Measurements from ENCODE around the gene KCNQ4. TPM values are rescaled to one million over a fixed set of nuclear protein-coding genes. Genes with fewer than 3 reads are reported as not detected.

KCNQ4 gene
- total and polyA plus RNA-seq, 2 of the 8 experiments (the other 6 are each of a cell fraction or from before 2014, with no cell fraction given) = 2.2 to 3.9 TPM

DNA sequence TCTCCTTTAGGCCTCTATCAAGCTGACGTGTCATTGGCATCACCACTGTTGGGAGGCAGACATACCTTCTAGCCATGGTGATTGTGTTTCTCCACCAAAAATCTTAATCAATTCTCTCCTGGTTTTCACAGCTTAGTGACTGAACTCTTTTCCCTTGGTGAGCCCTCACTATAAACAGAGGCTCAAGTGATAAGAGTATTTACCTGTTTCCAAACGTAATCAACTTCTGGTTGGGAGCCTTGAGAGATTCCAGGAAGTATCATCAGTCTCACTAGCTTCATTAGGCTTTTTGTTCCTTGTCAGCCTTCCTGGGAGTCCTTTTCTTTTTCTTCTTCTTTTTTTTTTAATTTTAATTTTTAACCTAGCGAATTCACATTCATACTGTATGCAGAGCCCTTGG, 33.8 kb upstream of the KCNQ4 start:
- CTCF ChIA-PET (ENCODE audit: partially characterized antibody) = no interaction called here

More for the DNA sequence above, 33.8 kb upstream of the KCNQ4 start:
- H2AK5ac ChIP-seq (ENCODE audit: low read depth, low read length) = no peak overlapping the region
- H3K56ac ChIP-seq (replicated peaks; ENCODE audit: insufficient read length, low read depth, low read length) = no peak overlapping the region
- H3K4me2 ChIP-seq (ENCODE audit: insufficient read depth in 1 of 2, low read depth in 2 of 2, low read length in 2 of 2) = no peak overlapping the region
- no peak overlapping the region for H3K23ac ChIP-seq (ENCODE audit: insufficient read length)
- DNase-seq (ENCODE audit: low read depth in 1 of 2, low spot score in 2 of 2) = no peak
- H2BK15ac ChIP-seq (ENCODE audit: low read length) = no peak overlapping the region
- H4K20me1 ChIP-seq (replicated peaks in 1 of 2; ENCODE audit: control insufficient read depth in 1 of 2, insufficient read depth in 2 of 2, low read length in 2 of 2) = peaks cover 2% of the 10 kb centered on the region in 2 experiments
- H3K4ac ChIP-seq (replicated peaks; ENCODE audit: insufficient read length, low read depth, low read length) = no peak overlapping the region
- H3K18ac ChIP-seq (ENCODE audit: extremely low read depth, low read length) = no peak overlapping the region
- no peak overlapping the region for H4K91ac ChIP-seq (replicated peaks; ENCODE audit: insufficient read length, low read length)
- no peaks in the 10 kb centered on the region for H3K4me1 ChIP-seq (replicated peaks in 1 of 4; ENCODE audit: control insufficient read depth in 3 of 4, insufficient read depth in 4 of 4, low read length in 3 of 4)
- TF ChIP-seq RAD21 (IDR thresholded peaks at IDR 0.05 in 1 of 2, conservative IDR thresholded peaks at IDR 0.05 in 1 of 2; ENCODE audit: low read depth in 2 of 2, low read length in 2 of 2) (no peak), TCF12 (IDR thresholded peaks at IDR 0.05; ENCODE audit: low read depth, low read length) (no peak), SIX5 (IDR thresholded peaks at IDR 0.05; ENCODE audit: low read depth, low read length) (no peak), JUN (IDR thresholded peaks at IDR 0.05; ENCODE audit: low read depth, low read length) (no peak), CHD1 (IDR thresholded peaks at IDR 0.05; ENCODE audit: low read depth, low read length) (no peak), CBX5 (IDR thresholded peaks at IDR 0.05; ENCODE audit: low read depth, low read length) (no peak), CREB1 (IDR thresholded peaks at IDR 0.05) (no peak), KDM5A (IDR thresholded peaks at IDR 0.05; ENCODE audit: low read length) (no peak), NANOG (IDR thresholded peaks at IDR 0.05; ENCODE audit: insufficient read depth, low read depth, low read length, poor library complexity, severe bottlenecking) (no peak), POU5F1 (IDR thresholded peaks at IDR 0.05; ENCODE audit: low read depth, low read length) (no peak), BRCA1 (IDR thresholded peaks at IDR 0.05; ENCODE audit: low read depth, low read length) (no peak), BACH1 (IDR thresholded peaks at IDR 0.05; ENCODE audit: low read length) (no peak), TAF1 (IDR thresholded peaks at IDR 0.05; ENCODE audit: low read depth, low read length) (no peak), SP4 (IDR thresholded peaks at IDR 0.05; ENCODE audit: low read length) (no peak), CBX8 (IDR thresholded peaks at IDR 0.05; ENCODE audit: borderline replicate concordance, low read depth, low read length) (no peak)
- no peak overlapping the region for H3K14ac ChIP-seq (ENCODE audit: insufficient read length)
- H3K9me3 ChIP-seq (ENCODE audit: insufficient read depth in 2 of 2, low read depth in 1 of 2, low read length in 1 of 2) = no peaks in the 10 kb centered on the region
- no peak for FAIRE-seq
- no peak overlapping the region for H4K8ac ChIP-seq (ENCODE audit: extremely low read depth, insufficient read depth, low read length)
- POLR2A ChIA-PET (ENCODE audit: partially characterized antibody) = no interaction called here
- no peak overlapping the region for H2BK120ac ChIP-seq (replicated peaks; ENCODE audit: low read depth, low read length)
- H3K4me3 ChIP-seq (ENCODE audit: extremely low read depth in 1 of 4, insufficient read depth in 2 of 4, low read depth in 3 of 4, low read length in 4 of 4) = no peak overlapping the region
- WGBS, 2 experiments (ENCODE audit: extremely low coverage in 1 of 2, insufficient coverage in 1 of 2, insufficient read length in 1 of 2, insufficient replicate concordance in 2 of 2, low coverage in 1 of 2, low lambda C conversion rate in 2 of 2, missing lambda C conversion rate in 1 of 2) = 89% methylated on average over 3 of the region's 3 CpGs; no CpG with 5 or more reads in 1 of the 2 experiments
- H2BK5ac ChIP-seq (ENCODE audit: low read depth, low read length) = no peak overlapping the region
- no peak overlapping the region for H2BK20ac ChIP-seq (ENCODE audit: low read length)
- no peak overlapping the region for H3K9ac ChIP-seq (replicated peaks in 1 of 4; ENCODE audit: extremely low read depth in 1 of 4, low read depth in 3 of 4, low read length in 3 of 4)
- no peak overlapping the region for H4K5ac ChIP-seq (ENCODE audit: insufficient read length, low read depth, low read length)
- H3K79me2 ChIP-seq (ENCODE audit: control insufficient read depth in 1 of 2, insufficient read depth in 2 of 2, low read length in 2 of 2) = 0 out of 4 replicates have a peak, but pooled peaks cover 0 to under 1% of the 10 kb centered on the region in 2 experiments
- peaks cover 0 to 57% (median 36%) of the 10 kb centered on the region in 4 experiments; a peak in 7 of 8 replicates for H3K36me3 ChIP-seq (ENCODE audit: control insufficient read depth in 2 of 4, insufficient read depth in 4 of 4, low read length in 3 of 4)
- no peak overlapping the region for H3K27ac ChIP-seq (ENCODE audit: low read depth, low read length)
- no peaks in the 10 kb centered on the region for H3K23me2 ChIP-seq (ENCODE audit: low read depth, low read length)
- no peak overlapping the region for H2AFZ ChIP-seq (ENCODE audit: low read length)
- no peak overlapping the region for H2BK12ac ChIP-seq (ENCODE audit: low read depth, low read length)
- no peaks in the 10 kb centered on the region for H3K27me3 ChIP-seq (replicated peaks in 1 of 4; ENCODE audit: control insufficient read depth in 3 of 4, extremely low read depth in 1 of 4, insufficient read depth in 3 of 4, low read length in 3 of 4)
- H3K79me1 ChIP-seq (ENCODE audit: low read depth, low read length) = peaks cover 7% of the 10 kb centered on the region; the same call in 1 of the 2 replicates
